ENCODE data around the gene LRP10.
"Not testable (repeated sequence)": the region's sequence is repeated elsewhere in the genome, so short reads cannot be mapped to it uniquely, and the experiment has no call there.

The LRP10 gene

DNA sequence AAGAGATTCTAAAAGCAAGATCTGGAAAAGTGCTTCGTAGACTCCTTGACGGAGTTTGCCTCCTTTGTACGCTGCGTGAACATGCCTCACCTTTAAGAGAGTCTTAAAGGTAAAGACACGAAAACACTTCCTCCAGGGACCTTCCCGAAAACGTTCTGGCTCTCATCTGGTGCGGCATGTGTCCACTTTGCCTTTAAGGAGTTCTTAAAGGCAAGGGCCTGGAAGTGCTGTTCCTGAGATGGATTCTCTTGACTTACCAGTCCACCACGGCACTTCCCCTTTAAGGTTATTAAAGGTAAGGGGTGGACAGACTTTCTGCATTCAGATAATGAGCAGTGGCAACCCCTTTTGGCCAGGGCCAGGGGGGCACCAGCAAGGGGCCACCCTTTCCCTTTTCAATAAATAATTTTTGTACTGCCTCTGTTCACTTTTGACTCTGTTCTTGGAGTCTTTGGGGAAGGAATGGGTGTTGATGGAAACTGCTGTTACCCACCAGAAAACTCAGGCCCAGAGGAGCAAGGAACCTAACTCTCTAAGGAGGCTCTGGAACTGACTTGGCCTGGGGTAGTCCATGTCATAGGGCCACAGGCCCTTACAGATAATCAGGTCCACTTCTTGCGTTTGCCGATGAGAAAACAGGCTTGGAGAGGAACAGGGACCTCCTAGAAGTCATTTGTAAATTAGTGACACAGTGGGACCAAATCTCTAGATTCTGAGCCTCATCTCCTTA is 15.9 kb downstream of the LRP10 start:
- no peak for DNase-seq (ENCODE audit: low read depth)

DNA sequence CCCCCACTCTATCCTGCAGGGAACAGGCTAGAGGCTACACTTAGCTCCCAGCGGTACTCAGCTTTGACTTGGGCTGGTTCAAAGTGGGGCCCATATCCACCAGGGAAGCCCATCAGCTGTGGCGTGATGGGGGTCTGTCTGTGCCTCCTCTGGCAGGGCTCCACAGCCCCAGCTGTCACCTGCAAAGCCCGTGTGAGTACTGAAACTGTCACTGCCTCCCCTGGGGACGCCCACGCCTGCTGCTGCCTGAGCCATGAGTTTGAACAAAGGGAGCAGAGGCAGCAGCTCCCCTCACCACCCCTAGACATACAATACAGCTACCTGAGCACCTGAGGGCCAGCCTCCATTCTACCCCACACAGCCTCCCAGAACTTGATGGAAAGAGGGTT is 16.4 kb downstream of the LRP10 start:
- no peak for DNase-seq (ENCODE audit: low read depth)

DNA sequence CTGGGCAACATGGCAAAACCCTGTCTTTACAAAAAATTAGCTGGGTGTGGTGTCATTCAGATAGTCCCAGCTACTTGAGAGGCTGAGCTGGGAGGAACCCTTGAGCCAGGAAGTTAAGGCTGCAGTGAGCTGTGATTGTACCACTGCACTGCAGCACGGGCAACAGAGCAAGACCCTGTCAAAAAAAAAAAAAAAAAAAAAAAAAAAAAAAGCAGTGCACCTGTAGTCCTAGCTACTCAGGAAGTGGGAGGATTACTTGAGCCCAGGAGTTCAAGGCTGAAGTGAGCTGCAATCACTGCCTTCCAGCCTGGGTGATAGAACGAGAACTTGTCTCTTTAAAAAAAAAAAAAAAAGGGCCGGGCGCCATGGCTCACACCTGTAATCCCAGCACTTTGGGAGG is 17.1 kb downstream of the LRP10 start:
- no peak for DNase-seq (ENCODE audit: low read depth)

DNA sequence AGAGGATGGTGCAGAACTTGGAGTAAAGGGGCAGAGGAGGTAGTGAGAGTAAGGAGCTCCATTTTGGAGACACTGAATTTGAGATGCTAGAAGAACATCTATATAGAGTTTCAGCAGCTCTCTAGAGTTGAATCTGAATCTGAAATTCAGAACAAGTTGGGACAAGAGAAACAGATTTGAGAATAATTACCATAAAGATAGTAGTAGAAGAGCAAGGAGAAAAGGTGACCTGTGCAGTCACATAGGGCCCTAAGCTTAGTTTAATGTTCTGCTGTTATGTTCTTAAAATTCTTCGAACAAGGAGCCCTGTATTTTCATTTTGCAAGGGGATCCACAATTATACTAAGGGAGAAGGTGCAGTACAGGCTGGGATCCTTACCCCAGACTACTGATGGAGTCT is 18.9 kb downstream of the LRP10 start:
- no peak for DNase-seq (ENCODE audit: low read depth)

DNA sequence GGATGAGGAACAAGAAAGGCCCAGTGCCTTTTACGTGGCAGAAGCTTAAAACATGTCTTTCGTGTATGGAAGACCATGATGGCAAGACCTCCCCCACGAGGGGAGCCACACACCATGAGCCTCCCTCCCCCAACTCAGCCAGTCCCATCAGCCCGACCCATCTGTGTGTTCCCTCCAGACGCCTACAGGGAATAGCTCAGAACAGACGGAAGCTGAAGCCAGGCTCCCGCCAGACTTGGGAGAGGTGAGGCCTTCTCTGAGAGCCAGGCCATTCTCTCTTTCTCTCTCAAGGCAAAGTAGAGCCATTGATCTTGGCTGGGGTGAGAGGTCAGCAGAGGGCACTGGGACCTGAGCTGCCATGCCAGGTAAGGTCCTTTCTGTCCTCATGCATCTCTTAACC is 20.9 kb downstream of the LRP10 start:
- no peak for DNase-seq (ENCODE audit: low read depth)

DNA sequence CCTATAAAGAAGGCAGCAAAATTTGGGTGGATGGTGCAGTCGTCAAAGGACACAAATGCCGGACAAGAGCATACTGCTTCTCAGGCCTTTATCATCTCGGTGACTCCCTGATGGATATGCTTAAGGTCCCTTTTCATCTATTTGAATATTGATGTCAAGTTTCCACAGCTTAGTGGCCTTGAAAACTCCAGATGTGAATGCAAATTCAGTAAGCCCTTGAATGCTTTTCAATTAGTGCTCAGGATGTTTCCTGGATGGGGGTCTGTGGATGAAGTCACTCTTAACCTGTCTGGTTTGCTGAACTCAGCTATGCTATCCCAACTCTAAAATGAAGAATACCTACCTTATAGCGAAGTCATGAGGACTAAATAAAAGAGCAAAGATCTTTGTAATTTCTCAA is 22.2 kb downstream of the LRP10 start:
- no peak for DNase-seq (ENCODE audit: low read depth)

DNA sequence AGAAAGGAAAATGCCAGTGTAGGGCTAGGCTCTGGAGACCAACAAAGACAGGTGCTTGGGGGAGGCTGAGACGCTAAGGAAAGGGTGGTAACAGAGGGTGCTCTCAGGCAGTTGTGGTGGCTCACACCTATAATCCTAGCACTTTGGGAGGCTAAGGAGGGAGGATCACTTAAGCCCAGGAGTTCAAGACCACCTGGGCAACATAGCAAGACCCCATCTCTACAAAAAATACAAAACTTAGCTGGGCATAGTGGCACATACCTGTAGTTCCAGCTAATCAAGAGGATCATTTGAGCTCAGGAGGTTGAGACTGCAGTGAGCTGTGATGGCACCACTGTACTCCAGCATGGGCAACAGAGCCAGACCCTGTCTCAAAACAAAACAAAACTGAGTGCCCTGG is 23.9 kb downstream of the LRP10 start:
- no peak for DNase-seq (ENCODE audit: low read depth)

DNA sequence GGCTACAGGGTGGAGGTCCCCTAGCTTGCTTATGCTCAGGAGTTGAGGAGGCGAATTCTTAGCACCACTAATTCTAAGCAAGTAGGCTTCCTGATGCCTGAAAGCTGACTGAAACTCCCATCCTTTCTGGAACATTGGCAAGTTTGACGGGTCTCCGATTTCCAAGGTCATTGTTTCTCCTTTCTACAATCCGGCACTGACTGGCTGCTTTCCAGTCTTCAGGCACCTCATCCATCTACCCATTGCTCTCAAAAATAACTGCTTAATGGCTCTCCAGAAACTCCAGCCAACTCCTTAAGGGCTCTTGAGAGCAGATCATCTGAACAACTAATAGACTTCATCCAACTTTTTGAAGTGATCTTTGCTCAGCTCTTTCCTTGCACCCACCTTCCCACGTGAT is 24.8 kb downstream of the LRP10 start:
- DNase-seq (ENCODE audit: low read depth), result no peak

DNA sequence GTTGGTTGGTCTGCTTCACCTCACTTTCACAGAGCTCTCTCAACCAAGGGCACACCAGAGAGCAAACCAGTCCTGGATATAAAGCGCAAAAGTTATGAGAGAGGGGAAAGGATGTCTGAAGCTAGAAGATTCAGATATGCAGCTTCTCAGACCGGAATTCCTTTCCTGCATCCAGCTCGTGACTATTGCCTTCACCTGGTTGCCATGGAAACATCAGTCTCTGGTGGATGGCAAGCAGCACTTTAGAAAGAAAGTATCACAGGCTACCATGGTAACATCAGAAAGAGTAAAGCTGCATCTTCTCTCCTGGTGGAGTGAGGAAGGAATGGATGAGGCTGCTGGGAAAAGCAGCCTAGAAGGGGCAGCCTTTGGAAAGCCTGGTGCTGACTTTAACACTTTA is 25.2 kb downstream of the LRP10 start:
- DNase-seq (ENCODE audit: low read depth), result no peak

DNA sequence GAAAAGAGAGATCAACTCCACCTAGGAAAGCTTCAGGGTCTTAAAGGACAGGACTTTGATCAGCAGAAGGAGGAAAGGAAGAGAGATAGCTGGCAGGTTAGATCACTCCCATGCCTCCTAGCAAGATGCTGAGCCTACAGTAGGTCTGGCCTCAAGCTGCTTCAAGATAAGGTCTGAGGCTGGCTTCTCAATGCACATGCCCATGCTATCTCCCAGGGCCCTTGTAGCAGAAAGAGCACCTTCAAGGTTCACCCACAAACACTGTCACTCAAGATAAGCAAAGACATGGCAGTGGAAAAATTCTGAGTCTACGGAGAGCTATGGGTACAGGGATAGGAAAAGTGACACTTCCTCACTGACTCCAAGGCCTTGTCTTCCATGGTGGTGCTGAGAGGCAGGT is 25.8 kb downstream of the LRP10 start:
- no peak for DNase-seq (ENCODE audit: low read depth)

DNA sequence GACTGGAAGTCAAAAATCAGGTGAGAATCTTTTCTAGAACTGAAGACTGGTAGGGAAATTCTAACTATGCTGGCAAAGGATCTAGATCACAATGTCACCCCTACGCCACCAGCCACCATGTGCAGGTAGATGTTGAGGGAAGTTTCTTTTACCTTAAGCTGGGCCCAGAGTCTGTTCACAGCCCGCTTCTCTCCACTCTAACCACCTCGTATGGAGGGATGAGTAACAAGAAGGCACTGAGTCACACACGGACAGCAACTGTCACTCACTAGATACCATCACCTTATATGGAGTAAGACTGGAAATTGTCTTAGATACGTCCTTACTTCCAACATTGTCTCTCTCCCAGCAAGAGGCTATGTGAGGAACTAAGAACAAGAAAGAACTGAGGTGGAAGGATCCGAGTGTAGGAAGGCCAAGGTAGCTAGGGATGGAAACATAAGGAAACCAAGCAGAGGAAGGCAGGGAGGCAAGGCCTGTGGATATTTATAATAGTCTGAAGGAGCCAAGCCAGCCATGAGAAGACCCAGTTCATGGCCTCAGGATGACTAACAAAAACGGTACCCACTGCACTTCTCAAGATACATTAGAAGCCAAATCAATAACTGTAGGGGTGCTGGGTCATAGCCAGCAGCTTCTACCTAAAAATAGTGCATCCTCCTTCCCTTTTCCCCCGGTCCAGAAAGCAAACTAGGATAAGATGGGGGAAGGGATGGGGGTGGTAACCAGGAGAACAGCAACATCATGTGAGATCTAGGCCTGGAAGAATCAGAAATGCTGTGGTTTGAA is 27.0 kb downstream of the LRP10 start:
- no peak for DNase-seq (ENCODE audit: low read depth)

DNA sequence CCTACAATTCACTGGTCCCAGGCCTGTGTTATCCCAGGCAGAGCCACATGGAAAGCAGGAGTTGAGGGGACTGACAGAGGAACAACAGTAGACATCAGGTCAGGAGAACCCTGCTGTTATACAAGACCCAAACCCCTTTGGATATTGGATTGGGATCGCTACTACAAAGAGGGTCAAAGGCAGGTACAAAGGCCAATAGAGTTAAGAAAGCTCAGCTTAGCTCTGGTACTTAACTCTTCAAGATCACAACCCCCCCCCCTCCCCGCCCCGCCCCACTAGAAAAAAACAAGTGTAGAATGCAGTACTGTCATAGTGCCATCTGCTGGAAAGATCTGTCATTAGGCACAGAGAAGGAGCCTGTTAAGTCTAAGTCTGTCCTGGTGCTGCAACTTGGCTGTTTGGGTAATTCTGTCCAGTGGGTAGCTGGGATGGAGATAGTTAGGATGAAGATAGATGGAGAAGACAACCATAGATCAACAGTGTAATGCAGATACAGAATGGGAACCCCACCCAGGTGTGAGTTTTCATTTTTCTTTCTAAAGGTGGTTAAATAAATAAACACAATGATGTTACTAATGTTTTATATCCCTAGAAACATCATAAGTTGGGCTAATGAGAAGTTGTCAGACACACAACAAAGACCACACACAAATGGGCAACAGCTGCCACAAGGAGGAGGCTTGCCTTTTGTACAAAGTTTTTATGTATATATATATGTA is 28.7 kb downstream of the LRP10 start:
- no peak for DNase-seq (ENCODE audit: low read depth)

DNA sequence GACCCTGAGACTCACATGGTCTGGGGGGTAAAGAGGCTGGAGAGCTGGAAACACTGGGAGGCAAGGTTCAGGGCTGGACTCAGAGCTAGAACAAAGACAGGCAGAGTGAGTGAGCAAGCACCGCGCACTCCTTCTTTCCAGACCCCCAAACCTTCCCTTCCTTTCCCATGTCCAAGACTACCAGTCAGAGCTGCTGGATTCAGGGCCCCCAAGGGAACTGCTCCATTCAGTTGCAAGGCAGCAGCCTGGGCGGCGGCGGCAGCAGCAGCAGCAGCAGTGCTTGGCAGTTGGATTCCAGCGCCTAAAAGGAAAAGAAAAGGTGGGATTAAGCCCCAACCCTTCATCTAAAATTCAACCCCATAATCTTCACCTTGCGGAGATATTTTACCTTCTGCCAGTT is 30.3 kb downstream of the LRP10 start:
- DNase-seq (ENCODE audit: low read depth), result no peak

DNA sequence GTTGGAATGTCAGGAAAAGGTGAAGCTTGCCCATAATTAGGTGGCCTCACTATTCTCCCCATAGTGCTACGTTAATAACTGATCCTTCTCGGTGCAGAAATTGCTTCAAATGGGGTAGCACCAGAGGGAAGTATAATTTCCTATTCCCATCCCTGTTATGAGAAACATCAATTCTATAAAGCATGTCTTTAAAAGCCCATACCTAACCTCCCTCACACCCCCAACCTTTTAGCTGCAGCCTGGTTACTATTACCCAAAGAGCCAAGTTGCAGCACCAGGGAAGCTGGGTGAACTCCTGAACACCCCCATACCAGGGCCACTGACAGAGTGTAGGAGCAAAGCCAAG is 32.2 kb downstream of the LRP10 start:
- no peak for DNase-seq (ENCODE audit: low read depth)

DNA sequence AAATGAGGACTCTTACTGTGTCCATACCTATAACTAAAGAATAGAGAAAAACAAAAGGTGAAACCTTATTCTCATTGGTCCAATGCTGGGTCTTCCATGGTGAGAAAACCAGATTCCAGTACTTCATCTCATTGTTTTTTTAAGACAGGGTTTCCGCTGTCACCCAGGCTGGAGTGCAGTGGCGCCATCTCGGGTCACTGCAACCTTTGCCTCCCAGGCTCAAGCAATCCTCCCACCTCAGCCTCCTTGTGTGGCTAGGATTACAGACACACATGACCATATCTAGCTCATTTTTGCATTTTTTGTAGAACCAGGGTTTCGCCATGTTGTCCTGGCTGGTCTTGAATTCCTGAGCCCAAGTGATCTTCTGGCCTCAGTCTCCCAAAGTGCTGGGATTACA is 34.1 kb downstream of the LRP10 start:
- no peak for DNase-seq (ENCODE audit: low read depth)

DNA sequence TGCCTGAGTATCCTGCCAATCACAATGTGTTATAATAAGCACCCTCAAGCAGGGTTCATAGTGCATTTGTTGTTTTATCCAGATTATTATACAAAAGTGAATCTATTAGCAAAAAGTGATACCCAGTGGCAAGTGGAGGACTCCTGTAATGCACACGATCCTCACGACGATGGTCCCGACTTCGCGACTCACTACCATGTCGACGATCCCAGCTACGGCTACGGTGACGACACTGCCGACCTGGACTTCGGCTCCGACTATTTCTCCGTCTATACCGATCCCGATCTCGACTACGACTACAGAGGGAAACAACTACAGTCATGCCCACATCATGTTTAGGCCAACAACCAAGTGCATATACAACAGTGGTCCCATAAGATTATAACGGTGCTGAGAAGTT is 34.5 kb downstream of the LRP10 start:
- DNase-seq (ENCODE audit: low read depth), result no peak

DNA sequence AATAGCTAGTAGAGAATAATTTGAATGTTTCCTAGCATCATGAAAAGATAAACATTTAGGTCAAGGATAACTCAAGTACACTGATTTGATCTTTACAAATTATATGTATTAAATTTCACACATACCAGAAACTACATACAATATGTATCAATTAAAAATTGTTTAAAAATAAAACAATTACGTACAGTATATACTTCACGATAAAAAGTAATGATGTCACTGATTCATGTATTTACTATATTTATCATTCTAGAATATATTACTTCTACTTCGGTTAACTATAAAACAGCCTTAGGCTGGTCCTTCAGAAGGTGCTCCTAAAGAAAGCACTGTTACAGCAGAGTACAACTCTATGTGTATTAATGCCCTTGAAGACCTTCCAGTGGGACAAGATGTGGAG is 35.9 kb downstream of the LRP10 start:
- DNase-seq (ENCODE audit: low read depth), result no peak

DNA sequence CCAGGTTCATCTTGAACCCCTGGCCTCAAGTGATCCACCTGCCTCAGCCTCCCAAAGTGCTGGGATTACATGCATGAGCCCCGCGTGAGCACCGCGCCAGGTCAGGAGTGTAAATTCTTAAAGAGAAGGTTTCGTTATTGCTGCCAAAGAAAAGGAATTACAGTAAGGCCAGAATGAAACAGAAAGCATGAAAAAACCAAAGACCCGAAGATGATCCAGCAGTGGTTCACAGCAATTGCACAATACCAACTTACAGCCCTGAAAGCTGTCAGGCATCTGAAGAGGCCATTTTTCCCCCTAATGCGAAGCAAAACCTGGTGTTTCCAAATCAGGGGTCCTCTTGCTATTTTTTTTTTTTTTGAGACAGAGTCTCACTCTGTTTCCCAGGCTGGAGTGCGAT is 37.1 kb downstream of the LRP10 start:
- DNase-seq (ENCODE audit: low read depth), result no peak

DNA sequence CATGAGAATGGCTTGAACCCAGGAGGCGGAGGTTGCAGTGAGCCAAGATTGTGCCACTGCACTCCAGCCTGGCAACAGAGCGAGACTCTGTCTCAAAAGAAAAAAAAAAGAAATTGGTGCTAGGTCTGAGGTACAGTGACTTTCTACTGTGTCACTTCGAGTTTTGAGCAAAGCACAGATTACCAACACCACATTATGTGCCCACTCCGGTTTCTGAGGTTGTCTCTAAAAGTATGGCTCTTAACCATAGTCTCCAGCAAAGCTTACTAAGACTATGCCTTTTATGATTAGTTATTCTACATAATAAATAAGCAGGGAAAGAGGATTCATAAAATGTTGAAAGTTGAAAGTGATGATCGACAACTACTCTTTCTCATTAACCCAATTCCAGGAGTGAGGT is 39.4 kb downstream of the LRP10 start:
- no peak for DNase-seq (ENCODE audit: low read depth)

DNA sequence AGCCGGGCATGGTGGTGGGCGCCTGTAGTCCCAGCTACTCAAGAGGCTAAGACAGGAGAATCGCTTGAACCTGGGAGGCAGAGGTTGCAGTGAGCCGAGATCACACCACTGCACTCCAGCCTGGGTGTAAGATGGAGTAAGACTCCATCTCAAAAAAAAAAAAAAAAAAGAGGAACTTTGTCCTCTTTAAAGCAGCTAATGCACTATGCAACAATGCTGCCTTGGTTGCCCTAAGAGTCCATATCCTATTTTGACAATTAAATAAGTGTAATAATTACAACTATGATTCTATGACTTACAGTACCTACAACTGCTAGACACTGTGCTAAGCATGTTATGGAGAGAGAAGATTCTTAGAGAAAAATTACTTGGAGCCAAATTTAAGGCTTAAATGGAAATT is 43.3 kb downstream of the LRP10 start:
- DNase-seq (ENCODE audit: low read depth), result not testable (repeated sequence)

DNA sequence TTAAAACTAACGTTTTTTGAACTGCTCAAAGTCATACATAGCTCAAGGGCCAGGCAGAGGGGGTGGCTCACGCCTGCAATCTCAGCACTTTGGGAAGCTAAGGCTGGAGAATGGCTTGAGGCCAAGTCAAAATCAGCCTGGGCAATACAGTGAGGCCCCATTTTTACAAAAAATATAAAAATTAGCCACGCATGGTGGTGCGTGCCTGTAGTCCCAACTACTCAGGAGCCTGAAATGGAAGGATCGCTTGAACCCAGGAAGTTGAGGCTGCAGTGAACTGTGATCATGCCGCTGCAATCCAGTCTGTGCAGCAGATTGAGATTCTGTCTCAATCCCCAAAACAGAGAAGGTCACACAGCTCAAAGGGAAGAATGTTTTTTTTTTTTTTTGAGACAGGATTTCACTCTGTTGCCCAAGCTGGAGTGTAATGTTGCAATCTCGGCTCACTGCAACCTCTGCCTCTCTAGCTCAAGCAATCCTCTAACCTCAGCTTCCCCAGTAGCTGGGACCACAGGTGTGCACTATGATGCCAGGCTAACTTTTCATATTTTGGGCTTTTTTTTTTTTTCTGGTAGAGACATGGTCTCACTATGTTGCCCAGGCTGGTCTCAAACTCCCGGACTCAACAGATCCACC is 44.5 kb downstream of the LRP10 start:
- no peak for DNase-seq (ENCODE audit: low read depth)

DNA sequence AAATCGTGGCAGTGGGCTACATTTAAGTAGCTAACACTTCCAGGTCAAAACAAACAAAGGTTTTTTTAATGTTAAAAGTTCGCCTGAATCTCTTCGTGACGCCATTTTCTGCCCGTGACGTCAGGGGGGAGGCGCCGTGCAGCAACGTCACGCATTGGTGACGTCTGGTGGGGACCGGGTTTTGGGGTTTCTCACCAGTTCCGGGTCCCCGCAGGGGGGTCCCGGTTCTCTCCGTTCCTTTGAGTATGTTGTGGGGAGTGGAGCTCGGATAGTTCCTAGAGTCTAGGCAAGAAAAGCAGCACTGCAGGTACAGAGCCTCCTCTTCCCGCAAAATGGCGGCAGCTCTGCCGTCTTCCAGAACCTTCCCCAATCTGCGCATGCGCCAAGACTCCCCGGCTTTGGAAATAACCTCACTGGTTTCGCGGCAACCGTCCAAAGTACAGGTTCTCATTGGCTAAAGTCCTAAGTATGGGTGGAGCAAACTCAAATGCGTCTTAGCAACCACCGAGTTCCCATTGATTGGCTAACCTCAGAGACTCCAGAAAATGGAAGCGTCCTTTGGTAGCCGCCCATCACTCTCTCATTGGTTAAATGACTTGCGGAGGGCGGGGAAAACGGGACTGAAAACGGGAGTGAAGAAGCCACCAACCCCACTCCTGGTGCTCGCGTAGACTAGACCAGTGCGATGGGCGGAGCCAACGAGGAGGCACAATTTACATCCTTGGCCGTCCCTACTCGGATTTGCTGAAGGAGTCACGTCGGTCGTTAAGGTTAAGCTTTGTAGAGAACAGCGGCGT is 47.5 kb downstream of the LRP10 start, which contains the start of gene RBM23:
Gene RBM23, minus strand, starts transcription at position 346 of the 797 bp plus-strand sequence.
- peak; percentile 100 for DNase-seq (ENCODE audit: low read depth)
